Central memory CD8-positive, alpha-beta T cell (primary cell): ENCODE data around the gene KLF11.

Experiments used
- ATAC-seq: fragments of 150-1000 bp; cut with Tn5 transposase; replicated peaks from 2 replicates; pipeline ENCODE4 v1.10.0; 2022; ENCODE audit warnings: mild to moderate bottlenecking, moderate FRiP score, moderate number of reproducible peaks; ENCODE audit not compliant: poor library complexity, severe bottlenecking; ENCODE audit errors: extremely low read depth
- DNase-seq, 2 donors: peaks; one replicate each; pipeline ENCODE4 v3.0.0; 2021; ENCODE audit warnings: low spot score in 2 of 2
- H3K27ac Mint-ChIP-seq: one replicate; pipeline ENCODE4 v1.8.0; 2022; ENCODE audit warnings: low read depth, mild to moderate bottlenecking, moderate library complexity, mixed read lengths
- H3K27me3 Mint-ChIP-seq: one replicate; pipeline ENCODE4 v1.8.0; 2022; ENCODE audit warnings: mixed read lengths
- H3K36me3 Mint-ChIP-seq: one replicate; pipeline ENCODE4 v1.8.0; 2022; ENCODE audit warnings: mild to moderate bottlenecking, moderate library complexity, mixed read lengths; ENCODE audit not compliant: insufficient read depth
- H3K4me1 Mint-ChIP-seq: one replicate; pipeline ENCODE4 v1.8.0; 2022; ENCODE audit warnings: mixed read lengths
- H3K4me3 Mint-ChIP-seq: one replicate; pipeline ENCODE4 v1.8.0; 2022; ENCODE audit warnings: mild to moderate bottlenecking, moderate library complexity, mixed read lengths
- H3K9me3 Mint-ChIP-seq: one replicate; pipeline ENCODE4 v1.8.0; 2022; ENCODE audit warnings: mixed read lengths

Gene KLF11

DNA sequence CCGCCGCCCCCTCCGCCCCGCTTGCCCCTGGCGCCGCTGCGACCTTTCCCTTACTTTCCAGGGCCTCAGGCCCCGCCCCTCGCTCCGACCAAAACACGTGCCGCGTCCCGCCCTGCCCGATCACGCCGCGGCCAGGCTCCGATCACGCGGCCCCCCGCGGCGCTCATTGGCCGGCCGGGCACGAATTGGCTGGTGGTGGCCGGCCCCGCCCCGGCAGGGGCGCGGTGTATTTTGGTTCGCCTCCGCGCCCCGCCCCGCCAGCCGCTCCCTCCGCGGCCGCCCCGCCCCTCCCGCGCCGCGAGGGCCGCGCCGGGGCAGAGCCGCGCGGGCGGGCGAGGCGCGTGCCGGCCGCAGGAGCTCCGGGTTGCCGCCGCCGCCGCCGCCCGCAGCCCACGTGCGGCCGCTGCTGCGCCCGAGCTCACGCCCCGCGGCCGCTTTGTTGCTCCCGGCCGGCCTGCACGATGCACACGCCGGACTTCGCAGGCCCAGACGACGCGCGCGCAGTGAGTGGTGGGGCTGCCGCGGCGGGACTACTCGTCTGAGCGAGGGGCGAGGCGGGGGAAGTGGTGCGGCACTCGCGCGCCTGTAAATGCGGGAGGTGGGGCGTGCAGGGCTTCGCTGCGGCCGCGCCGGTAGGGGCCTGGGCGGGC, at the start of gene KLF11:
Gene KLF11 (plus strand): TSS at position 295 of the 650 bp plus-strand sequence. CDS start 167 bp downstream, at position 462.
- no peaks in the 10 kb centered on the region for H3K27me3 Mint-ChIP-seq
- H3K27ac Mint-ChIP-seq = peak within 1 kb of the TSS; percentile 94
- ATAC-seq (peak; percentile 62), DNase-seq (peak; percentile 60 to 67)
- H3K4me1 Mint-ChIP-seq = peaks cover 21% of the 10 kb centered on the region
- H3K36me3 Mint-ChIP-seq = peaks cover 20% of the 10 kb centered on the region
- H3K9me3 Mint-ChIP-seq = no peaks in the 10 kb centered on the region
- H3K4me3 Mint-ChIP-seq = peak within 1 kb of the TSS; percentile 83

DNA sequence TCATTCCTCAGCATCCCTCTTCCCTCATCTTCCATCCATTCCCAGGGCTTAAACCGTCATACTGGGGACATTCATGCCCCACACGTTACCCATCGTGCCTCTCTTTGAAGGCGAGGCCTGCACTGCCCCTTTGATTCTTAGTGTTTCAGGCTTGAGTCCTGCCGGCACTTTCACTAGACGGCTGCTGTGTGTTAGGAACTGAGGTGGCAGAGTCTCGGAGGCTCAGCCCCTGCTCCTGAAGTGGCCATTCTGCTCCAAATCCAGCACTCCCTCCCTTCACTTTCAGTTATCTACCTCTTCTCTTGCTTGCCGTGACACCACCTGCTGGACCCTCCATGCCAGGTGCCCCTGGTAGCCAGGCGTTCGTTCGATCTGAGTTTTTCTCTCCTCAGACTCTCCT, 48.9 kb upstream of the KLF11 start:
- ATAC-seq (no peak), DNase-seq (no peak)
- peaks cover 2% of the 10 kb centered on the region for H3K36me3 Mint-ChIP-seq
- H3K4me3 Mint-ChIP-seq = no peak overlapping the region
- peak overlapping the region; percentile 9 for H3K27ac Mint-ChIP-seq
- H3K27me3 Mint-ChIP-seq = no peaks in the 10 kb centered on the region
- no peaks in the 10 kb centered on the region for H3K9me3 Mint-ChIP-seq
- no peaks in the 10 kb centered on the region for H3K4me1 Mint-ChIP-seq

GRCh38 chr2:9995059-9995458, 48.3 kb upstream of the KLF11 start:
- H3K27me3 Mint-ChIP-seq = no peaks in the 10 kb centered on the region
- peak overlapping the region; percentile 9 for H3K27ac Mint-ChIP-seq
- no peak for DNase-seq
- no peaks in the 10 kb centered on the region for H3K9me3 Mint-ChIP-seq
- ATAC-seq = no peak
- H3K4me1 Mint-ChIP-seq = no peaks in the 10 kb centered on the region
- peaks cover 2% of the 10 kb centered on the region for H3K36me3 Mint-ChIP-seq
- H3K4me3 Mint-ChIP-seq = no peak overlapping the region

- no peaks in the 10 kb centered on the region for H3K4me1 Mint-ChIP-seq
- ATAC-seq = no peak
- H3K27ac Mint-ChIP-seq = no peak overlapping the region
- no peaks in the 10 kb centered on the region for H3K27me3 Mint-ChIP-seq
- no peak overlapping the region for H3K4me3 Mint-ChIP-seq
- H3K36me3 Mint-ChIP-seq = peaks cover 2% of the 10 kb centered on the region
- no peak for DNase-seq
- no peaks in the 10 kb centered on the region for H3K9me3 Mint-ChIP-seq
Observed at GRCh38 chr2:9996321-9996720, 47.0 kb upstream of the KLF11 start.

GRCh38 chr2:9997936-9998335, 45.4 kb upstream of the KLF11 start:
- DNase-seq (no peak), ATAC-seq (no peak)
- no peaks in the 10 kb centered on the region for H3K9me3 Mint-ChIP-seq
- no peak overlapping the region for H3K27ac Mint-ChIP-seq
- H3K27me3 Mint-ChIP-seq = no peaks in the 10 kb centered on the region
- H3K4me3 Mint-ChIP-seq = no peak overlapping the region
- H3K4me1 Mint-ChIP-seq = no peaks in the 10 kb centered on the region
- peaks cover 2% of the 10 kb centered on the region for H3K36me3 Mint-ChIP-seq

DNA sequence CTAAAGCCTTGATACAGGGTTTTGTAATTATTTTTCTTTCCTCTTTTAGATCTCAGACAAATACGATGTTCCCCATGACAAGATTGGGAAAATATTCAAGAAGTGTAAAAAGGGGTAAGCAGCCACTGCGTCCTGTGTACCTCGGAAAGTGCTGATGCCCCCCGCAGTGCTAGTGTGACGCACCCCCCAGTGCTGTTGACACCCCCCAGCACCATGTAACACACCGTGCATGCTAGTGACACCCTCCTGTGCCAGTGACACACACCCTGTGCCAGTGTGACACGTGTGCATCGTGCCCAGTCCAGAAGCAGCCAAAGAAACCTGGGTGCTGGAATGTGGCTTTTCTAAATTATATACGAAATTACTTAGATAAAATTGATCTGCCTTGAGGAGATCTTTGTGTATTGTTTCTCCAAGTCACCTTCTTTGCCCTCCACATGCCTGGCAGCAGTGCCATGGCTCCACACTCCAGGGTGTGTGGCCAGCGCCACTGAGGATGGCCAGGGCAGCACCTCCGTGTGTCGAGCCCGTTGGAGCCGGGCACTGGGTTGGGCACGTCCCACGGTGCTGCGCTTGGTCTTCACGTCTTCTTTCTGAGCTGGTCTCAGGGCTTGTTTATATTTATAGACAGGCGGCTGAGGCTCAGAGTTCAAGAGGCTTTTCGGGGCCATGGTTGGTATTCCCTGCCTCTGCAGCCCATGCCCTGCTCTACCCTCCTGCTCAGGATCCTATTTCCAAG, 44.3 kb upstream of the KLF11 start:
- H3K27me3 Mint-ChIP-seq = no peaks in the 10 kb centered on the region

DNA sequence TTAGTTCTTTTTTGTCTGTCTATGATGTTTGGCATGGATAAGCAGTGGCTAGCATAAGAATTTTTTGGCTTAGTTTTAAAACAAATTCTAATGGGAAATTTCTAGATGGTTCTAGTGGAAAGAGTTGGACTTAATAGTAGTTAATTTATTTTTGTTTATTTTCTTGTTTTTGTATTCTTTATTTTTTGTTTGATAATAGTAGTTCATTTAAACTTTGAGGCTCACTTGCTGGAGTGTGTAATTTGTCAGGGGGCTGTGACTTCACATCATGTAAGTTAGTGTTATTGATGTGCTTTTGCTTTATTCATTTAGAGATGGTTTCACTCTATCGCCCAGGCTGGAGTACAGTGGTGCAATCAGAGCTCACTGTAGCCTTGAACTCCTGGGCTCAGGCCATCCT, 43.7 kb upstream of the KLF11 start:
- peaks cover 2% of the 10 kb centered on the region for H3K36me3 Mint-ChIP-seq
- no peaks in the 10 kb centered on the region for H3K27me3 Mint-ChIP-seq
- no peak for DNase-seq
- no peaks in the 10 kb centered on the region for H3K4me1 Mint-ChIP-seq
- H3K4me3 Mint-ChIP-seq = no peak overlapping the region
- H3K27ac Mint-ChIP-seq = no peak overlapping the region
- H3K9me3 Mint-ChIP-seq = no peaks in the 10 kb centered on the region
- ATAC-seq = no peak

More for the DNA sequence above, 44.3 kb upstream of the KLF11 start:
- Mint-ChIP-seq H3K27ac (no peak overlapping the region), H3K9me3 (no peaks in the 10 kb centered on the region), H3K4me3 (no peak overlapping the region), H3K4me1 (no peaks in the 10 kb centered on the region), H3K36me3 (peaks cover 2% of the 10 kb centered on the region)
- DNase-seq = no peak
- ATAC-seq = no peak

DNA sequence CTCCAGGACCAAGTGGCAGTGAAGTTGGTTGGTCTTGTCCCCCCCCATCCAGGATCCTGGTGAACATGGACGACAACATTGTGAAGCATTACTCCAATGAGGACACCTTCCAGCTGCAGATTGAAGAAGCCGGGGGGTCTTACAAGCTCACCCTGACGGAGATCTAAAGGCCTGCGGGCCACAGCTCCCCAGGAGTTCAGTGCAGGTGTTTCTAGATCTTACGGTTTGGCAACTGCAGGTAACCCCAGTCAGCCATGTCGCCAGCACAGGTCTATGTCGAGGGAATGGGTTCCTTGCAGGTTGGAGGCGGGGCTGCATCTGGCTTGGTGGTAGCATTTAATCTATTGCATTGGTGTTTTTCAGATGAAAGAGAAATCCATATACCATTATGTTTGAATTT, 42.8 kb upstream of the KLF11 start:
- peaks cover 2% of the 10 kb centered on the region for H3K36me3 Mint-ChIP-seq
- ATAC-seq = no peak
- H3K27ac Mint-ChIP-seq = no peak overlapping the region

GRCh38 chr2:10001586-10001985, 41.8 kb upstream of the KLF11 start:
- H3K4me3 Mint-ChIP-seq = no peak overlapping the region
- H3K9me3 Mint-ChIP-seq = no peaks in the 10 kb centered on the region
- H3K36me3 Mint-ChIP-seq = peaks cover 2% of the 10 kb centered on the region
- ATAC-seq = no peak
- H3K4me1 Mint-ChIP-seq = no peaks in the 10 kb centered on the region
- H3K27ac Mint-ChIP-seq = no peak overlapping the region
- H3K27me3 Mint-ChIP-seq = no peaks in the 10 kb centered on the region
- no peak for DNase-seq

More for the DNA sequence above, 42.8 kb upstream of the KLF11 start:
- DNase-seq = no peak
- Mint-ChIP-seq H3K9me3 (no peaks in the 10 kb centered on the region), H3K4me1 (no peaks in the 10 kb centered on the region), H3K27me3 (no peaks in the 10 kb centered on the region), H3K4me3 (no peak overlapping the region)

GRCh38 chr2:10002109-10002508, 41.2 kb upstream of the KLF11 start:
- no peak for DNase-seq
- Mint-ChIP-seq H3K9me3 (no peaks in the 10 kb centered on the region), H3K27ac (no peak overlapping the region), H3K4me3 (no peak overlapping the region), H3K36me3 (peaks cover 5% of the 10 kb centered on the region), H3K4me1 (no peaks in the 10 kb centered on the region), H3K27me3 (no peaks in the 10 kb centered on the region)
- no peak for ATAC-seq

GRCh38 chr2:10002681-10003080, 40.7 kb upstream of the KLF11 start:
- no peaks in the 10 kb centered on the region for H3K4me1 Mint-ChIP-seq
- no peak for DNase-seq
- H3K4me3 Mint-ChIP-seq = no peak overlapping the region
- H3K27me3 Mint-ChIP-seq = peaks cover 4% of the 10 kb centered on the region
- no peak for ATAC-seq
- peaks cover 3% of the 10 kb centered on the region for H3K36me3 Mint-ChIP-seq
- H3K27ac Mint-ChIP-seq = no peak overlapping the region
- H3K9me3 Mint-ChIP-seq = no peaks in the 10 kb centered on the region

DNA sequence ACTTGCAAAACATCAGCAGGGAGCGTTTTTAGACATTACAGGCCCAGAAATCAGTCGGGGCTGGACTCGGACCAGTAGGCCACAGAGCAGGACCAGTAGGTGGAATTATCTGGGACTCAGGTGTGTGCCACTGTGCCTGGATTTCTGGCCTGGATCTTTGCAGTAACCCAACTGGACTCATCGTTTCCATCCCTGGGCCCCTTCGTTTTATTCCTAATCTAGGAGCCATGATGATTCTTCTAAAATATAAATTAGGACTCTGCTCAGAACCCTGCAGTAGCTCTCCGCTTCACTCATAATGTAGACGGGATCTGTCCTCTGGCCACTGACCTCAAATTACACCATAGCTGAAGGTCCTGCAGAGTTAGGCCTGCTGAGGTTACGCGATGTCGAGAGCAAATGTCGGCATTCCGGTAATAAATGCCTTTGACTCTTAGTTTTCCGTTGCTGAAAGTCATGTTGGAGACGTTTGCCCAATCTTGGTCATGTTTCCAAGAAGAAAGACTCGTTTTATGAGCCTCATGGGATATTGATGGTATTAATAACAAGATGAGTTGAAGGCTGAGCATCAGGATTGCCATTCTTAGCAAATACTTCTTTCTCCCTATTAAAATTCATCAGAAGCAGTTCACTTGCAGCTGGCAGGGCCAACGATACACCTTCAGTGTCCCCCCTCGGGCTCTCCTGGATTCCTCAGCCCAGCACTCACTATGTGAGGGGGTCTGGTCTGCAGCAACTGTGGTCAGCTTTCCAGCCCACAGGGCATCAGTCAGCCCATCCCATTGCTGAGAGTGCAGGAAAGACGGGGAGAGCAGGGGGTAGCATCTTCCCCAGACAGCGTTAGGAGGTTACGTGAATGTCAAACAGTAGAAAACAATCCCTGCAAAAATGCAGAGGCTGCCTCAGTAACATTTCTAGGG, 39.9 kb upstream of the KLF11 start:
- no peak for ATAC-seq
- Mint-ChIP-seq H3K36me3 (peaks cover 2% of the 10 kb centered on the region), H3K27ac (no peak overlapping the region), H3K4me1 (no peaks in the 10 kb centered on the region), H3K4me3 (no peak overlapping the region), H3K27me3 (peaks cover 7% of the 10 kb centered on the region), H3K9me3 (no peaks in the 10 kb centered on the region)
- no peak for DNase-seq
